Caco-2 (cell line): Measurements from ENCODE around the gene SPARCL1. TPM values are rescaled to one million over a fixed set of nuclear protein-coding genes. Genes with fewer than 3 reads are reported as not detected.

ENCODE experiments used
- BruUV-seq: library from RNA; stranded (reverse); fragments of 400-500 nt; replicated peaks from 2 replicates; lab custom pipeline; 2021; lab: Mats Ljungman, UMichigan
- CTCF ChIA-PET: fragments of 300-600 bp; sonication (Branson Sonifier 250); formaldehyde crosslinking; loops from one replicate; lab custom pipeline; 2022; ENCODE audit warnings: antibody characterized with exemption; lab: Charles Lee
- POLR2A ChIA-PET: fragments of 300-600 bp; sonication (Branson Sonifier 250); formaldehyde crosslinking; loops from one replicate; lab custom pipeline; 2022; ENCODE audit warnings: antibody characterized with exemption; lab: Charles Lee
- DNase-seq, 2 experiments: peaks; one replicate each; pipeline versions ENCODE4 v3.0.0 to v3.0.0-alpha.2; 2020 to 2022
- H3K27me3 ChIP-seq: replicated peaks from 2 replicates; pipeline ENCODE4 v1.6.0; 2011; ENCODE audit warnings: low read length; ENCODE audit not compliant: control insufficient read depth, insufficient read depth
- H3K36me3 ChIP-seq: 2 replicates; pipeline ENCODE4 v1.5.1; 2011; ENCODE audit warnings: low read length; ENCODE audit not compliant: control insufficient read depth, insufficient read depth
- H3K4me1 ChIP-seq: fragments of 250-450 bp; sonication (Bioruptor Pico); 2 replicates; pipeline ENCODE4 v1.5.1; 2020; ENCODE audit warnings: mild to moderate bottlenecking
- H3K4me3 ChIP-seq: 2 replicates; pipeline ENCODE4 v1.5.1; 2011; ENCODE audit warnings: low read depth, mild to moderate bottlenecking, control low read depth, low read length
- H3K9me3 ChIP-seq: fragments of 250-450 bp; sonication (Bioruptor Pico); 2 replicates; pipeline ENCODE4 v1.5.1; 2020; ENCODE audit warnings: mild to moderate bottlenecking, moderate library complexity
- H3K27ac Mint-ChIP-seq: one replicate; pipeline ENCODE4 v1.8.0; 2022; ENCODE audit warnings: mixed read lengths; ENCODE audit not compliant: unreplicated experiment
- H3K27me3 Mint-ChIP-seq: one replicate; pipeline ENCODE4 v1.8.0; 2022; ENCODE audit warnings: mixed read lengths; ENCODE audit not compliant: insufficient read depth, unreplicated experiment
- H3K36me3 Mint-ChIP-seq: one replicate; pipeline ENCODE4 v1.8.0; 2022; ENCODE audit warnings: mild to moderate bottlenecking, mixed read lengths; ENCODE audit not compliant: insufficient read depth, unreplicated experiment
- H3K4me1 Mint-ChIP-seq: one replicate; pipeline ENCODE4 v1.8.0; 2022; ENCODE audit warnings: low read depth, mixed read lengths; ENCODE audit not compliant: unreplicated experiment
- H3K4me3 Mint-ChIP-seq: one replicate; pipeline ENCODE4 v1.8.0; 2022; ENCODE audit warnings: mild to moderate bottlenecking, moderate library complexity, mixed read lengths; ENCODE audit not compliant: unreplicated experiment
- H3K9me3 Mint-ChIP-seq: one replicate; pipeline ENCODE4 v1.8.0; 2022; ENCODE audit warnings: mixed read lengths; ENCODE audit not compliant: unreplicated experiment
- intact Hi-C: fragments of 100-400 bp; cut with micrococcal nuclease; formaldehyde crosslinking; loops from one replicate; pipeline ENCODE4 v1.10.0; 2022; ENCODE audit not compliant: unreplicated experiment
- total RNA-seq: library from RNA; stranded (reverse); gene quantifications from 2 replicates; pipeline ENCODE4 v1.2.3, GENCODE V29; 2022
- TF ChIP-seq, protein P1 (sequence below), 2 experiments: fragments of 200-600 bp in 1 of 2; IDR thresholded peaks; 1 replicate in 1 of 2; 2 replicates in 1 of 2; pipeline versions ENCODE4 v1.5.1 to v1.8.0; 2011 to 2022; ENCODE audit warnings: antibody characterized with exemption in 1 of 2, control low read depth in 1 of 2, inconsistent platforms in 1 of 2, low read depth in 1 of 2, low read length in 1 of 2, mild to moderate bottlenecking in 1 of 2, moderate library complexity in 1 of 2; ENCODE audit not compliant: insufficient read depth in 1 of 2, severe bottlenecking in 1 of 2, unreplicated experiment in 1 of 2

The SPARCL1 gene
- total RNA-seq, 1 experiment from 2014 or later: 0.18 TPM

DNA sequence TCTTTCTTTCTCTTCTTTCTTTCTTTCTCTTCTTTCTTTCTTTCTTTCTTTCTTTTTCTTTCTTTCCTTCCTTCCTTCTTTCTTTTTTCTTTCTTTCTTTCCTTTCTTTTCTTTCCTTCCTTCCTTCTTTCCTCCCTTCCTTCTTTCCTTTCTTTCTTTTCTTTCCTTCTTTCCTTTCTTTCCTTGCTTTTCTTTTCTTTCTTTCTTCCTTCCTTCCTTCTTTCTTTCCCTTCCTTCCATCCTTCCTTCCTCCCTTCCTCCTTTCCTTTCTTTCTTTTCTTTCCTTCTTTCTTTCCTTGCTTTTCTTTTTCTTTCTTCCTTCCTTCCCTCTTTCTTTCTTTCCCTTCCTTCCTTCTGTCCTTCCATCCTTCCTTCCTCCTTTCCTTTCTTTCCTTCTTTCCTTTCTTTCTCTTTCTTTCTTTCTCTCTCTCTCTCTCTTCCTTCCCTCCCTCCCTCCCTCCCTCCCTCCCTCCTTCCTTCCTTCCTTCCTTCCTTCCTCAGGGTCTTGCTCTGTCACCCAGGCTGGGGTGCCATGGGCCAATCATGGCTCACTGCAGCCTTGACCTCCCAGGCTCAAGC, 13.6 kb upstream of the SPARCL1 start:
- Histone ChIP-seq H3K4me1 (no peaks in the 10 kb centered on the region), H3K36me3 (no peaks in the 10 kb centered on the region), H3K4me3 (no peak overlapping the region), H3K9me3 (no peaks in the 10 kb centered on the region), H3K27me3 (no peaks in the 10 kb centered on the region)
- Mint-ChIP-seq H3K9me3 (no peaks in the 10 kb centered on the region), H3K4me3 (no peak overlapping the region), H3K36me3 (no peaks in the 10 kb centered on the region), H3K27me3 (peaks cover 13% of the 10 kb centered on the region), H3K4me1 (no peaks in the 10 kb centered on the region), H3K27ac (no peak overlapping the region)
- intact Hi-C loops: loop anchor here (10.0 kb wide), 1 partner anchor 102 kb away; no protein-coding TSS in a partner anchor
- CTCF ChIA-PET: no interaction called here
- DNase-seq: no peak
- BruUV-seq: no TSS peak
- TF ChIP-seq, protein P1, sequence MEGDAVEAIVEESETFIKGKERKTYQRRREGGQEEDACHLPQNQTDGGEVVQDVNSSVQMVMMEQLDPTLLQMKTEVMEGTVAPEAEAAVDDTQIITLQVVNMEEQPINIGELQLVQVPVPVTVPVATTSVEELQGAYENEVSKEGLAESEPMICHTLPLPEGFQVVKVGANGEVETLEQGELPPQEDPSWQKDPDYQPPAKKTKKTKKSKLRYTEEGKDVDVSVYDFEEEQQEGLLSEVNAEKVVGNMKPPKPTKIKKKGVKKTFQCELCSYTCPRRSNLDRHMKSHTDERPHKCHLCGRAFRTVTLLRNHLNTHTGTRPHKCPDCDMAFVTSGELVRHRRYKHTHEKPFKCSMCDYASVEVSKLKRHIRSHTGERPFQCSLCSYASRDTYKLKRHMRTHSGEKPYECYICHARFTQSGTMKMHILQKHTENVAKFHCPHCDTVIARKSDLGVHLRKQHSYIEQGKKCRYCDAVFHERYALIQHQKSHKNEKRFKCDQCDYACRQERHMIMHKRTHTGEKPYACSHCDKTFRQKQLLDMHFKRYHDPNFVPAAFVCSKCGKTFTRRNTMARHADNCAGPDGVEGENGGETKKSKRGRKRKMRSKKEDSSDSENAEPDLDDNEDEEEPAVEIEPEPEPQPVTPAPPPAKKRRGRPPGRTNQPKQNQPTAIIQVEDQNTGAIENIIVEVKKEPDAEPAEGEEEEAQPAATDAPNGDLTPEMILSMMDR (IDR thresholded peaks at IDR 0.05; ENCODE audit: insufficient read depth in 1 of 2, low read depth in 1 of 2, low read length in 1 of 2, severe bottlenecking in 1 of 2, unreplicated experiment in 1 of 2): no peak
- POLR2A ChIA-PET: no interaction called here

GRCh38 chr4:87541956-87542709, 13.0 kb upstream of the SPARCL1 start:
- H3K4me3 ChIP-seq: no peak overlapping the region
- no peaks in the 10 kb centered on the region for H3K4me1 Mint-ChIP-seq
- no peaks in the 10 kb centered on the region for H3K27me3 ChIP-seq
- no peak overlapping the region for H3K4me3 Mint-ChIP-seq
- H3K36me3 Mint-ChIP-seq: no peaks in the 10 kb centered on the region
- no peak overlapping the region for H3K27ac Mint-ChIP-seq
- TF ChIP-seq, protein P1 (IDR thresholded peaks at IDR 0.05; ENCODE audit: insufficient read depth in 1 of 2, low read depth in 1 of 2, low read length in 1 of 2, severe bottlenecking in 1 of 2, unreplicated experiment in 1 of 2): no peak
- no peaks in the 10 kb centered on the region for H3K9me3 Mint-ChIP-seq
- H3K36me3 ChIP-seq: no peaks in the 10 kb centered on the region
- no peak for DNase-seq
- intact Hi-C loops: loop anchor here (10.0 kb wide), 1 partner anchor 103 kb away; no protein-coding TSS in a partner anchor
- H3K9me3 ChIP-seq: no peaks in the 10 kb centered on the region
- no peaks in the 10 kb centered on the region for H3K4me1 ChIP-seq
- H3K27me3 Mint-ChIP-seq: peaks cover 13% of the 10 kb centered on the region
- ChIA-PET POLR2A (no interaction called here), CTCF (no interaction called here)
- BruUV-seq: no TSS peak

DNA sequence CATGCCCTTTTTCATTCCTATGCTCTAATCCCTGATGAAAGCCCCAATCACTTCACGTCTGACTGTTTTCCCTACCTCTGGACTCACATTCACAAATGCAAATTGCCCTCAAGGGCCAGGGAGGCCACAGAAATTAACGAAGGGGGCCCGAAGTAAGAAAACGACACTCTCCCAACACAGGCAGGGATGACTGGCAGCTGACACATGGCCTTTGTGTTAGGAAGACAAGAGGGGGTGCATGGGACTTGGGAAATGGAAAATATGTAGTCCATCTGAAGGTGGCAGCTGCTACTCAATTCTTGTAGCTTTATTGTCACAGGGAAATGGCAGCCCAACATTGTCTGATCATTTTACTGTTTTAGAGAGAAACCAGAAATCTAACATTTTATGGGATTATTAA, 12.3 kb upstream of the SPARCL1 start:
- Mint-ChIP-seq H3K4me1 (no peaks in the 10 kb centered on the region), H3K4me3 (no peak overlapping the region), H3K27me3 (peaks cover 13% of the 10 kb centered on the region), H3K36me3 (no peaks in the 10 kb centered on the region), H3K27ac (no peak overlapping the region), H3K9me3 (no peaks in the 10 kb centered on the region)
- intact Hi-C loops: loop anchor here (10.0 kb wide), 1 partner anchor 103 kb away; no protein-coding TSS in a partner anchor
- ChIA-PET POLR2A (no interaction called here), CTCF (no interaction called here)
- DNase-seq: no peak
- H3K4me3 ChIP-seq: no peak overlapping the region
- H3K9me3 ChIP-seq: no peaks in the 10 kb centered on the region
- H3K4me1 ChIP-seq: no peaks in the 10 kb centered on the region
- H3K36me3 ChIP-seq: no peaks in the 10 kb centered on the region
- TF ChIP-seq, protein P1 (IDR thresholded peaks at IDR 0.05; ENCODE audit: insufficient read depth in 1 of 2, low read depth in 1 of 2, low read length in 1 of 2, severe bottlenecking in 1 of 2, unreplicated experiment in 1 of 2): no peak
- no peaks in the 10 kb centered on the region for H3K27me3 ChIP-seq
- no TSS peak for BruUV-seq
